ENCODE measurements around the gene LCN6. TPM values are rescaled to one million over a fixed set of nuclear protein-coding genes. Genes with fewer than 3 reads are reported as not detected.

Gene LCN6
- total RNA-seq, 1 donor from 2014 or later, result not detected

GRCh38 chr9:136700304-136700703 lies 48.0 kb downstream of the LCN6 start:
- Histone ChIP-seq H3K9ac (ENCODE audit: low read length) (no peak overlapping the region), H3K9me3 (ENCODE audit: insufficient read depth, low read depth, low read length) (no peaks in the 10 kb centered on the region), H2AFZ (ENCODE audit: low read depth, low read length) (no peak overlapping the region), H3K27ac (ENCODE audit: low read depth, low read length) (no peak overlapping the region), H3K79me2 (ENCODE audit: insufficient read depth, low read length) (no peaks in the 10 kb centered on the region), H3K27me3 (ENCODE audit: insufficient read depth, low read length) (peaks cover 5% of the 10 kb centered on the region), H3K4me2 (ENCODE audit: low read length) (no peak overlapping the region), H4K20me1 (ENCODE audit: insufficient read depth, low read length) (no peaks in the 10 kb centered on the region), H3K36me3 (ENCODE audit: insufficient read depth, low read length) (no peaks in the 10 kb centered on the region), H3K4me3 (ENCODE audit: insufficient read depth, low read depth, low read length) (no peak overlapping the region), H3K4me1 (ENCODE audit: insufficient read depth, low read length) (no peaks in the 10 kb centered on the region)
- Mint-ChIP-seq H3K36me3 (ENCODE audit: low read depth, unreplicated experiment) (no peaks in the 10 kb centered on the region), H3K27me3 (ENCODE audit: low read depth, unreplicated experiment) (peaks cover 11% of the 10 kb centered on the region), H3K4me3 (ENCODE audit: unreplicated experiment) (no peak overlapping the region), H3K4me1 (ENCODE audit: low read depth, unreplicated experiment) (peaks cover 3% of the 10 kb centered on the region), H3K27ac (ENCODE audit: unreplicated experiment) (no peak overlapping the region), H3K9me3 (ENCODE audit: unreplicated experiment) (peaks cover 2% of the 10 kb centered on the region)
- no peak for TF ChIP-seq EZH2 (IDR thresholded peaks at IDR 0.05; ENCODE audit: insufficient read depth, low read length)
- TF ChIP-seq, protein P1, sequence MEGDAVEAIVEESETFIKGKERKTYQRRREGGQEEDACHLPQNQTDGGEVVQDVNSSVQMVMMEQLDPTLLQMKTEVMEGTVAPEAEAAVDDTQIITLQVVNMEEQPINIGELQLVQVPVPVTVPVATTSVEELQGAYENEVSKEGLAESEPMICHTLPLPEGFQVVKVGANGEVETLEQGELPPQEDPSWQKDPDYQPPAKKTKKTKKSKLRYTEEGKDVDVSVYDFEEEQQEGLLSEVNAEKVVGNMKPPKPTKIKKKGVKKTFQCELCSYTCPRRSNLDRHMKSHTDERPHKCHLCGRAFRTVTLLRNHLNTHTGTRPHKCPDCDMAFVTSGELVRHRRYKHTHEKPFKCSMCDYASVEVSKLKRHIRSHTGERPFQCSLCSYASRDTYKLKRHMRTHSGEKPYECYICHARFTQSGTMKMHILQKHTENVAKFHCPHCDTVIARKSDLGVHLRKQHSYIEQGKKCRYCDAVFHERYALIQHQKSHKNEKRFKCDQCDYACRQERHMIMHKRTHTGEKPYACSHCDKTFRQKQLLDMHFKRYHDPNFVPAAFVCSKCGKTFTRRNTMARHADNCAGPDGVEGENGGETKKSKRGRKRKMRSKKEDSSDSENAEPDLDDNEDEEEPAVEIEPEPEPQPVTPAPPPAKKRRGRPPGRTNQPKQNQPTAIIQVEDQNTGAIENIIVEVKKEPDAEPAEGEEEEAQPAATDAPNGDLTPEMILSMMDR (IDR thresholded peaks at IDR 0.05; ENCODE audit: insufficient read depth, low read depth, low read length), result no peak
- DNase-seq (ENCODE audit: low read depth) (no peak), FAIRE-seq (no peak)

DNA sequence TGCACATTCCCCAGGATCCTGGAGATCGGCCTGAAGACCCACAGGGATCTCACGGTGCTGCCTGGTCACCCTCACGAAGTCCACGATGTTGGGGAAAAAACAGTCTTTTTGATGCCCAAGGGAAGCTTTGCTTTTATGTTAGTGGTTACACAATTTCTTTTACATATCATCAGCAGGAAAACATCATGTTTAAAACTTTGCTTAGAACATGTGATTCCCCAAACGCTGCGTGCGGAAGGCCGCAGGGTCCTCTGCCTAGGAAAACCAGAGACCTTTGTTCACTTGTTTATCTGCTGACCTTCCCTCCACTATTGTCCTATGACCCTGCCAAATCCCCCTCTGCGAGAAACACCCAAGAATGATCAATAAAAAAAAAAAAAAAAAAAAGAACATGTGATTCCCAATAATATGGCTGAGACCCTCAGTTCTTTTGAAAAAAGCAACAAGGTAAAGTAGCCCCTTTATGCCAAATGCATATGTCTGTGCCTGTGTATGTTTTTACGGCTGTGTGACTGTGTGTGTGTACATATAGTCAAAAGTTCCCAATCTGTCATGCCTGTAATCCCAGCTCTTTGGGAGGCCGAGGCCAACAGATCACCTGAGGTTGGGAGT lies 49.6 kb downstream of the LCN6 start:
- Mint-ChIP-seq H3K4me1 (ENCODE audit: low read depth, unreplicated experiment) (peaks cover 3% of the 10 kb centered on the region), H3K9me3 (ENCODE audit: unreplicated experiment) (no peaks in the 10 kb centered on the region), H3K36me3 (ENCODE audit: low read depth, unreplicated experiment) (no peaks in the 10 kb centered on the region), H3K4me3 (ENCODE audit: unreplicated experiment) (no peak overlapping the region), H3K27me3 (ENCODE audit: low read depth, unreplicated experiment) (peaks cover 9% of the 10 kb centered on the region), H3K27ac (ENCODE audit: unreplicated experiment) (no peak overlapping the region)
- no peaks in the 10 kb centered on the region for H3K36me3 ChIP-seq (ENCODE audit: insufficient read depth, low read length)
- no peak overlapping the region for H2AFZ ChIP-seq (ENCODE audit: low read depth, low read length)
- no peaks in the 10 kb centered on the region for H4K20me1 ChIP-seq (ENCODE audit: insufficient read depth, low read length)
- DNase-seq (ENCODE audit: low read depth), result no peak
- TF ChIP-seq, protein P1 (IDR thresholded peaks at IDR 0.05; ENCODE audit: insufficient read depth, low read depth, low read length), result no peak
- TF ChIP-seq EZH2 (IDR thresholded peaks at IDR 0.05; ENCODE audit: insufficient read depth, low read length), result no peak
- H3K4me1 ChIP-seq (ENCODE audit: insufficient read depth, low read length), result no peaks in the 10 kb centered on the region
- H3K9ac ChIP-seq (ENCODE audit: low read length), result no peak overlapping the region
- FAIRE-seq, result no peak
- H3K27me3 ChIP-seq (ENCODE audit: insufficient read depth, low read length), result peaks cover 5% of the 10 kb centered on the region
- no peaks in the 10 kb centered on the region for H3K79me2 ChIP-seq (ENCODE audit: insufficient read depth, low read length)
- no peak overlapping the region for H3K4me3 ChIP-seq (ENCODE audit: insufficient read depth, low read depth, low read length)
- H3K4me2 ChIP-seq (ENCODE audit: low read length), result no peak overlapping the region
- no peak overlapping the region for H3K27ac ChIP-seq (ENCODE audit: low read depth, low read length)
- H3K9me3 ChIP-seq (ENCODE audit: insufficient read depth, low read depth, low read length), result no peaks in the 10 kb centered on the region

DNA sequence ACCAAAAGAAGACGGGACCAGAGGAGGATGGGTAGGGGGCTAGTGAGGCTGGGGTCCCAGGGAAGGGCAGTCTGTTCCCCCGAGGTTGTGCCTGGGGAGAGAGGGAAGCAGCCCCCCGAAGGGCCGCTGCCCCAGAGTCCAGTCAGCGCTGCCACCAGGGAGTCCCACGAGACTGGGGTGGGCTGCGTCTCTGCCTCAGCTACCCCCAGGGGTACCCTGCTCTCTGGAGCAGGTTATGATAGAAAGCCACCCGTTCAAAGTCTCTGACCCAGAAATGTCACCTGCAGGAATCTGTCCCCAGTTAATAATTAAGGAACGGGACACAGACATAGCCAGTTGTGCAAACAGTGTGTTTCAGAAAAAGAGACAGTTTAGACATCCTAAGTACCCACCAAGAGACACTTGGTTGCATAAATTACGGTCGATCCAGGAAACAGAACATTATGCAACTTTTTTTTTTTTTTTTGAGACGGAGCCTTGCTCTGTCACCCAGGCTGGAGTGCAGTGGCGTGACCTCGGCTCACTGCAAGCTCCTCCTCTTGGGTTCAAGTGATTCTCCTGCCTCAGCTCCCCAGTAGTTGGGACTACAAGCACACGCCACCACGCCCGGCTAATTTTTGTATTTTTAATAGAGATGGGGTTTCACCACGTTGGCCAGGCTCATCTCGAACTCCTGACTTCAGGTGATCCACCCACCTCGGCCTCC lies 50.4 kb downstream of the LCN6 start:
- Histone ChIP-seq H4K20me1 (ENCODE audit: insufficient read depth, low read length) (no peaks in the 10 kb centered on the region), H3K36me3 (ENCODE audit: insufficient read depth, low read length) (no peaks in the 10 kb centered on the region), H2AFZ (ENCODE audit: low read depth, low read length) (no peak overlapping the region), H3K27me3 (ENCODE audit: insufficient read depth, low read length) (peaks cover 5% of the 10 kb centered on the region), H3K9ac (ENCODE audit: low read length) (no peak overlapping the region), H3K9me3 (ENCODE audit: insufficient read depth, low read depth, low read length) (no peaks in the 10 kb centered on the region), H3K4me1 (ENCODE audit: insufficient read depth, low read length) (no peaks in the 10 kb centered on the region), H3K27ac (ENCODE audit: low read depth, low read length) (no peak overlapping the region), H3K4me2 (ENCODE audit: low read length) (no peak overlapping the region), H3K79me2 (ENCODE audit: insufficient read depth, low read length) (no peaks in the 10 kb centered on the region), H3K4me3 (ENCODE audit: insufficient read depth, low read depth, low read length) (no peak overlapping the region)
- no peak overlapping the region for H3K4me3 Mint-ChIP-seq (ENCODE audit: unreplicated experiment)
- no peaks in the 10 kb centered on the region for H3K36me3 Mint-ChIP-seq (ENCODE audit: low read depth, unreplicated experiment)
- H3K27ac Mint-ChIP-seq (ENCODE audit: unreplicated experiment), result no peak overlapping the region
- H3K4me1 Mint-ChIP-seq (ENCODE audit: low read depth, unreplicated experiment), result peaks cover 7% of the 10 kb centered on the region
- peaks cover 14% of the 10 kb centered on the region for H3K27me3 Mint-ChIP-seq (ENCODE audit: low read depth, unreplicated experiment)
- TF ChIP-seq, protein P1 (IDR thresholded peaks at IDR 0.05; ENCODE audit: insufficient read depth, low read depth, low read length), result no peak
- TF ChIP-seq EZH2 (IDR thresholded peaks at IDR 0.05; ENCODE audit: insufficient read depth, low read length), result no peak
- FAIRE-seq (no peak), DNase-seq (ENCODE audit: low read depth) (no peak)
- H3K9me3 Mint-ChIP-seq (ENCODE audit: unreplicated experiment), result no peaks in the 10 kb centered on the region

All from astrocyte (in vitro differentiated cells and primary cell).